IMR-90 (cell line): ENCODE results near the gene FOXL3.

Source experiments
- BHLHE40 ChIP-seq: fragments of 150-350 bp; IDR thresholded peaks from 2 replicates; pipeline ENCODE4 v1.6.1; 2016; ENCODE audit warnings: mild to moderate bottlenecking, low read depth, low read length
- CEBPB ChIP-seq: IDR thresholded peaks from 2 replicates; pipeline ENCODE4 v1.6.1; 2012; ENCODE audit warnings: low read depth, low read length, improper control_type of control experiment
- CTCF ChIP-seq: conservative IDR thresholded peaks from 2 replicates; pipeline ENCODE4 v1.5.1; 2012; ENCODE audit warnings: mild to moderate bottlenecking, low read depth, low read length, improper control_type of control experiment
- ELK1 ChIP-seq: fragments of 150-350 bp; IDR thresholded peaks from 2 replicates; pipeline ENCODE4 v1.6.1; 2016; ENCODE audit warnings: low read depth, mild to moderate bottlenecking, low read length, moderate library complexity, borderline replicate concordance
- FOS ChIP-seq: fragments of 150-350 bp; IDR thresholded peaks from 2 replicates; pipeline ENCODE4 v1.6.1; 2016; ENCODE audit warnings: low read depth, low read length
- MAFK ChIP-seq: IDR thresholded peaks from 2 replicates; pipeline ENCODE4 v1.6.1; 2012; ENCODE audit warnings: low read depth, low read length, improper control_type of control experiment
- MXI1 ChIP-seq: IDR thresholded peaks from 2 replicates; pipeline ENCODE4 v1.6.1; 2012; ENCODE audit warnings: low read depth, mild to moderate bottlenecking, low read length, moderate library complexity, borderline replicate concordance
- NFE2L2 ChIP-seq: fragments of 150-350 bp; IDR thresholded peaks from 2 replicates; pipeline ENCODE4 v1.6.1; 2016; ENCODE audit warnings: low read depth, mild to moderate bottlenecking, low read length
- POLR2A ChIP-seq: IDR thresholded peaks from 2 replicates; pipeline ENCODE4 v1.6.1; 2012; ENCODE audit warnings: mild to moderate bottlenecking, low read depth, low read length
- RAD21 ChIP-seq: IDR thresholded peaks from 2 replicates; pipeline ENCODE4 v1.6.1; 2012; ENCODE audit warnings: low read length, improper control_type of control experiment
- RCOR1 ChIP-seq: IDR thresholded peaks from 2 replicates; pipeline ENCODE4 v1.6.1; 2012; ENCODE audit warnings: mild to moderate bottlenecking, low read length, improper control_type of control experiment; ENCODE audit not compliant: insufficient replicate concordance
- RFX5 ChIP-seq: IDR thresholded peaks from 2 replicates; pipeline ENCODE4 v1.8.0; 2012; ENCODE audit warnings: low read depth, mild to moderate bottlenecking, low read length, moderate library complexity
- SMC3 ChIP-seq: fragments of 150-350 bp; IDR thresholded peaks from 2 replicates; pipeline ENCODE4 v1.6.1; 2016; ENCODE audit warnings: low read depth, mild to moderate bottlenecking, antibody characterized with exemption, low read length, moderate library complexity
- USF2 ChIP-seq: fragments of 150-350 bp; IDR thresholded peaks from 2 replicates; pipeline ENCODE4 v1.6.1; 2017; ENCODE audit warnings: mild to moderate bottlenecking, antibody characterized with exemption, low read length, low read depth

GRCh38 chr7:273327-273726, 16.6 kb upstream of the FOXL3 start:
- TF ChIP-seq CTCF (no peak), BHLHE40 (no peak), SMC3 (no peak), POLR2A (no peak), NFE2L2 (no peak), MAFK (no peak), RFX5 (no peak), MXI1 (no peak), USF2 (no peak), RCOR1 (no peak), CEBPB (no peak), ELK1 (no peak), FOS (no peak), RAD21 (no peak)
